ENCODE results near the gene DENR.
"Not testable (repeated sequence)": the region's sequence is repeated elsewhere in the genome, so short reads cannot be mapped to it uniquely, and the experiment has no call there.

DENR gene

GRCh38 chr12:122726080-122726558 is 26.5 kb upstream of the DENR start:
- peak overlapping the region; percentile 47 for H3K4me3 Mint-ChIP-seq
- peak overlapping the region; percentile 61 for H3K27ac Mint-ChIP-seq
- no peaks in the 10 kb centered on the region for H3K9me3 Mint-ChIP-seq
- DNase-seq, result peak; percentile 25
- H3K27me3 Mint-ChIP-seq, result peaks cover 4% of the 10 kb centered on the region
- no peaks in the 10 kb centered on the region for H3K36me3 Mint-ChIP-seq (ENCODE audit: low read depth)
- peaks cover 70% of the 10 kb centered on the region for H3K4me1 Mint-ChIP-seq (ENCODE audit: low read depth)

- H3K27ac Mint-ChIP-seq, result peak overlapping the region; percentile 60
- peaks cover 4% of the 10 kb centered on the region for H3K27me3 Mint-ChIP-seq
- peaks cover 86% of the 10 kb centered on the region for H3K4me1 Mint-ChIP-seq (ENCODE audit: low read depth)
- H3K9me3 Mint-ChIP-seq, result no peaks in the 10 kb centered on the region
- peak; percentile 25 for DNase-seq
- no peaks in the 10 kb centered on the region for H3K36me3 Mint-ChIP-seq (ENCODE audit: low read depth)
- peak overlapping the region; percentile 66 for H3K4me3 Mint-ChIP-seq
These were observed 22.9 kb upstream of the DENR start for GRCh38 chr12:122729583-122730214.

GRCh38 chr12:122730215-122731014 is 22.2 kb upstream of the DENR start, which contains the start of gene HCAR1:
Gene HCAR1, minus strand, starts transcription at chr12:122730844. Its CDS starts 505 bp downstream, at chr12:122730339.
- H3K36me3 Mint-ChIP-seq (ENCODE audit: low read depth), result no peaks in the 10 kb centered on the region
- peak; percentile 62 for DNase-seq
- peaks cover 80% of the 10 kb centered on the region for H3K4me1 Mint-ChIP-seq (ENCODE audit: low read depth)
- peak within 1 kb of the TSS; percentile 90 for H3K27ac Mint-ChIP-seq
- H3K9me3 Mint-ChIP-seq, result no peaks in the 10 kb centered on the region
- peaks cover 4% of the 10 kb centered on the region for H3K27me3 Mint-ChIP-seq
- peak within 1 kb of the TSS; percentile 66 for H3K4me3 Mint-ChIP-seq

- Mint-ChIP-seq H3K9me3 (no peaks in the 10 kb centered on the region), H3K36me3 (ENCODE audit: low read depth) (no peaks in the 10 kb centered on the region), H3K4me3 (no peak overlapping the region), H3K27ac (peak overlapping the region; percentile 90), H3K4me1 (ENCODE audit: low read depth) (peaks cover 70% of the 10 kb centered on the region), H3K27me3 (peaks cover 4% of the 10 kb centered on the region)
- DNase-seq, result peak; percentile 46
These were observed 20.5 kb upstream of the DENR start for GRCh38 chr12:122732170-122732569.

- peak overlapping the region; percentile 90 for H3K27ac Mint-ChIP-seq
- DNase-seq, result peak; percentile 26
- no peak overlapping the region for H3K4me3 Mint-ChIP-seq
- no peaks in the 10 kb centered on the region for H3K9me3 Mint-ChIP-seq
- H3K36me3 Mint-ChIP-seq (ENCODE audit: low read depth), result no peaks in the 10 kb centered on the region
- peaks cover 67% of the 10 kb centered on the region for H3K4me1 Mint-ChIP-seq (ENCODE audit: low read depth)
- H3K27me3 Mint-ChIP-seq, result peaks cover 4% of the 10 kb centered on the region
These were observed 20.0 kb upstream of the DENR start for GRCh38 chr12:122732611-122733010.

GRCh38 chr12:122738571-122738970 is 14.1 kb upstream of the DENR start:
- no peak overlapping the region for H3K4me3 Mint-ChIP-seq
- no peaks in the 10 kb centered on the region for H3K36me3 Mint-ChIP-seq (ENCODE audit: low read depth)
- no peaks in the 10 kb centered on the region for H3K9me3 Mint-ChIP-seq
- DNase-seq, result no peak
- H3K27me3 Mint-ChIP-seq, result no peaks in the 10 kb centered on the region
- peaks cover 16% of the 10 kb centered on the region for H3K4me1 Mint-ChIP-seq (ENCODE audit: low read depth)
- H3K27ac Mint-ChIP-seq, result no peak overlapping the region

- H3K27me3 Mint-ChIP-seq, result no peaks in the 10 kb centered on the region
- H3K36me3 Mint-ChIP-seq (ENCODE audit: low read depth), result no peaks in the 10 kb centered on the region
- H3K27ac Mint-ChIP-seq, result no peak overlapping the region
- H3K4me1 Mint-ChIP-seq (ENCODE audit: low read depth), result peaks cover 9% of the 10 kb centered on the region
- peak; percentile 6 for DNase-seq
- H3K4me3 Mint-ChIP-seq, result no peak overlapping the region
- H3K9me3 Mint-ChIP-seq, result no peaks in the 10 kb centered on the region
These were observed 12.3 kb upstream of the DENR start for GRCh38 chr12:122740351-122740750.

GRCh38 chr12:122743895-122744525 is 8.6 kb upstream of the DENR start:
- H3K4me3 Mint-ChIP-seq, result no peak overlapping the region
- H3K36me3 Mint-ChIP-seq (ENCODE audit: low read depth), result no peaks in the 10 kb centered on the region
- H3K4me1 Mint-ChIP-seq (ENCODE audit: low read depth), result peaks cover 4% of the 10 kb centered on the region
- H3K9me3 Mint-ChIP-seq, result no peaks in the 10 kb centered on the region
- H3K27me3 Mint-ChIP-seq, result no peaks in the 10 kb centered on the region
- DNase-seq, result peak; percentile 5
- no peak overlapping the region for H3K27ac Mint-ChIP-seq

GRCh38 chr12:122747224-122748135 is 5.1 kb upstream of the DENR start:
- Mint-ChIP-seq H3K4me3 (no peak overlapping the region), H3K9me3 (no peaks in the 10 kb centered on the region), H3K27ac (no peak overlapping the region), H3K4me1 (ENCODE audit: low read depth) (peaks cover 15% of the 10 kb centered on the region), H3K36me3 (ENCODE audit: low read depth) (no peaks in the 10 kb centered on the region), H3K27me3 (no peaks in the 10 kb centered on the region)
- DNase-seq, result peak; percentile 17

- Mint-ChIP-seq H3K9me3 (no peaks in the 10 kb centered on the region), H3K4me3 (no peak overlapping the region), H3K27ac (no peak overlapping the region)
These were observed 2.9 kb upstream of the DENR start for GRCh38 chr12:122749569-122750332.

GRCh38 chr12:122750781-122751515 is 1.7 kb upstream of the DENR start:
- H3K9me3 Mint-ChIP-seq, H3K27me3 Mint-ChIP-seq: not testable (repeated sequence)
- DNase-seq, result peak; percentile 25
- Mint-ChIP-seq H3K27ac (peak overlapping the region; percentile 85), H3K4me3 (peak overlapping the region; percentile 93), H3K36me3 (ENCODE audit: low read depth) (peaks cover 33% of the 10 kb centered on the region), H3K4me1 (ENCODE audit: low read depth) (peaks cover 38% of the 10 kb centered on the region)

More at GRCh38 chr12:122749569-122750332, 2.9 kb upstream of the DENR start:
- peak; percentile 16 for DNase-seq
- H3K4me1 Mint-ChIP-seq (ENCODE audit: low read depth), result peaks cover 30% of the 10 kb centered on the region
- no peaks in the 10 kb centered on the region for H3K27me3 Mint-ChIP-seq
- peaks cover 22% of the 10 kb centered on the region for H3K36me3 Mint-ChIP-seq (ENCODE audit: low read depth)

- H3K4me1 Mint-ChIP-seq (ENCODE audit: low read depth), result peaks cover 50% of the 10 kb centered on the region
- H3K4me3 Mint-ChIP-seq, result peak overlapping the region; percentile 93
- no peak for DNase-seq
- no peaks in the 10 kb centered on the region for H3K9me3 Mint-ChIP-seq
- no peaks in the 10 kb centered on the region for H3K27me3 Mint-ChIP-seq
- H3K36me3 Mint-ChIP-seq (ENCODE audit: low read depth), result peaks cover 56% of the 10 kb centered on the region
- H3K27ac Mint-ChIP-seq, result peak overlapping the region; percentile 98
These were observed 661 bp downstream of the DENR start for GRCh38 chr12:122753319-122753650.

- peaks cover 53% of the 10 kb centered on the region for H3K4me1 Mint-ChIP-seq (ENCODE audit: low read depth)
These were observed 2.2 kb downstream of the DENR start for GRCh38 chr12:122754790-122755189.

More at GRCh38 chr12:122754790-122755189, 2.2 kb downstream of the DENR start:
- Mint-ChIP-seq H3K4me3 (peak overlapping the region; percentile 93), H3K27ac (peak overlapping the region; percentile 98), H3K9me3 (no peaks in the 10 kb centered on the region), H3K36me3 (ENCODE audit: low read depth) (peaks cover 69% of the 10 kb centered on the region), H3K27me3 (no peaks in the 10 kb centered on the region)
- DNase-seq, result no peak

Data from activated T-cell treated with anti-CD3 and anti-CD28 coated beads, Interleukin-2, amount 50 U/mL, for 24 hours (primary cell).